Esophagus (tissue), 2 donors: ENCODE data around the gene POR. TPM values are rescaled to one million over a fixed set of nuclear protein-coding genes. Genes with fewer than 3 reads are reported as not detected.

Experiments
- H3K27ac ChIP-seq, 2 donors: one replicate each; pipeline ENCODE4 v1.5.1; 2013; ENCODE audit warnings: low read depth in 2 of 2, mild to moderate bottlenecking in 2 of 2, inconsistent platforms in 1 of 2, low read length in 1 of 2, moderate library complexity in 1 of 2
- H3K27me3 ChIP-seq, 2 donors: one replicate each; pipeline ENCODE4 v1.6.1; 2013; ENCODE audit warnings: low read length in 2 of 2, control low read depth in 1 of 2, mild to moderate bottlenecking in 1 of 2; ENCODE audit not compliant: insufficient read depth in 2 of 2, control insufficient read depth in 1 of 2
- H3K36me3 ChIP-seq, 2 donors: one replicate each; pipeline ENCODE4 v1.6.1; 2013; ENCODE audit warnings: low read length in 1 of 2; ENCODE audit not compliant: control insufficient read depth in 2 of 2, insufficient read depth in 2 of 2
- H3K4me1 ChIP-seq, 2 donors: one replicate each; pipeline ENCODE4 v1.6.1; 2013; ENCODE audit warnings: low read length in 1 of 2; ENCODE audit not compliant: control insufficient read depth in 2 of 2, insufficient read depth in 2 of 2
- H3K4me3 ChIP-seq, 2 donors: one replicate each; pipeline ENCODE4 v1.5.1; 2013; ENCODE audit warnings: low read length in 2 of 2, mild to moderate bottlenecking in 2 of 2, low read depth in 1 of 2, moderate library complexity in 1 of 2
- H3K9me3 ChIP-seq, 2 donors: one replicate each; pipeline ENCODE4 v1.6.1; 2013; ENCODE audit warnings: mild to moderate bottlenecking in 2 of 2, low read depth in 1 of 2, low read length in 1 of 2, moderate library complexity in 1 of 2; ENCODE audit not compliant: control insufficient read depth in 2 of 2, insufficient read depth in 1 of 2
- WGBS, 2 donors: extraction: QIAGEN DNeasy Blood & Tissue Kit; methylation state at CpG; one replicate each; pipeline ENCODE4 v1.1.7; 2013; 5-methylcytosine and 5-hydroxymethylcytosine counted together
- polyA plus RNA-seq, 2 donors: library from polyadenylated mRNA; stranded (reverse); fragments of 200-250 nt; gene quantifications; one replicate each; pipeline ENCODE4 v1.2.3, GENCODE V29; 2013
- donor health status: healthy with polysubstance abuse.
- donor health status: Bipolar disorder and iron deficiency.

Gene POR
- polyA plus RNA-seq, 2 donors: 94.5 to 102 TPM

DNA sequence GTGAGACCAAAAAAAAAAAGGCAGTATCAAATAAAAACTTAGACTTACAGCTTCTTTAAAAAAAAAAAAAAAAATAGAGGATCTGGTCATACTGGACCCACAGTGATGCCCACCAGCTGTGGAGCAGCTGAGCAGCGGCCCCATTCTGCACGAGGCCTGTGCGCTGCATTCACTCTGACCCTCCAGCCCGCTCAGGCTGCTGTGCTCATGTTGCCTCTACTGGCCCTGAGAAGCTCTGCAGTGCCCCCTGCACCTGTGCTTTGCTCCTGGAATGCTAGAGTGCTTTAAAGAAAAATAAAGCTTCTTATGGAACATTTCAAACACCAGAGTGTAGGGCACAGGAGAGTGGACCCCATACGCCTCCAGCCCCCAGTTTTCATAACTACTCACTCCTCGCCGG lies 46.3 kb downstream of the POR start:
- Histone ChIP-seq H3K4me1 (peaks cover 0 to 11% of the 10 kb centered on the region in 2 donors), H3K36me3 (peaks cover 0 to 16% of the 10 kb centered on the region in 2 donors), H3K27me3 (no peaks in the 10 kb centered on the region), H3K27ac (no peak overlapping the region), H3K4me3 (no peak overlapping the region), H3K9me3 (no peaks in the 10 kb centered on the region)
- WGBS, 2 donors: 95% methylated on average over 7 of the region's 7 CpGs

DNA sequence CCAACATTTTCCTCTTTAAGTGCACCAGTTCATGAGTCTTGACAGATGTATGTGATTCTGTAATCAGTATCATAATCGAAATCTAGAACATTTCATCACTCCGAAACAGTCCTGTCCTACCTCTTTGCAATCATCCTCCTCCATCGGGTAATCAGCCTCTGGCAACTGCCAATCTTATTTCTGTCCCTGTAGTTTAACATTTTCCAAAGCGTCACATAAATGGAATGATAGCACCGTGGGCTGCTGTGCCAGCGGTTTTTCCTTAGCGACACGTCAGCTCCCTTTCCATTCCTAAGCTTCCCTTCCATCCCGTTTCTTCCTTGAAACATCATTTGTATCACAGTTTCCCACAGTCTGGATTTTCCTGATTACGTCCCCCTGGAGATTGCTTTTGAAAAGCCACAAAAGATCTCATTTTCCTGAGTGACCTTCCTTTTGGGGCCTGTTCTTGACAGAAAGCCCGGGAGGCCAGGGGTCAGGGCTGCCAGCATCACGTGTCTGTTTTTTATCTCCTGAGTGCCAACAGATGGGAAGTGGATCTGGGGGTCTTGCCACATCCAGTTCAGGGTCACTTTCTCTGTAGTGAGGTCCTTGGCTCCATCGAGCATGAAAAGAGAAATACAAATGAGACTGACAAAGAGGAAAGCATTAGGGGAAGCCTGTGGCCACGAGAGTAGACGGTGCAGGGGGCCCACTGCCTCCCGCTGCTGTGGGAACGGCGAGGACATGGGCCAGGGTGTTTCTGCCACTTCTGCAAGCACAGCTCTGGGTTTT lies 47.8 kb downstream of the POR start:
- H3K27ac ChIP-seq: peak overlapping the region; percentile 21 to 53
- H3K9me3 ChIP-seq: no peaks in the 10 kb centered on the region
- H3K27me3 ChIP-seq: no peaks in the 10 kb centered on the region
- peaks cover 2 to 11% of the 10 kb centered on the region in 2 donors for H3K4me1 ChIP-seq
- H3K36me3 ChIP-seq: peaks cover 0 to 16% of the 10 kb centered on the region in 2 donors
- WGBS, 2 donors: 68 to 72% methylated on average over 18 of the region's 18 CpGs
- H3K4me3 ChIP-seq: no peak overlapping the region

DNA sequence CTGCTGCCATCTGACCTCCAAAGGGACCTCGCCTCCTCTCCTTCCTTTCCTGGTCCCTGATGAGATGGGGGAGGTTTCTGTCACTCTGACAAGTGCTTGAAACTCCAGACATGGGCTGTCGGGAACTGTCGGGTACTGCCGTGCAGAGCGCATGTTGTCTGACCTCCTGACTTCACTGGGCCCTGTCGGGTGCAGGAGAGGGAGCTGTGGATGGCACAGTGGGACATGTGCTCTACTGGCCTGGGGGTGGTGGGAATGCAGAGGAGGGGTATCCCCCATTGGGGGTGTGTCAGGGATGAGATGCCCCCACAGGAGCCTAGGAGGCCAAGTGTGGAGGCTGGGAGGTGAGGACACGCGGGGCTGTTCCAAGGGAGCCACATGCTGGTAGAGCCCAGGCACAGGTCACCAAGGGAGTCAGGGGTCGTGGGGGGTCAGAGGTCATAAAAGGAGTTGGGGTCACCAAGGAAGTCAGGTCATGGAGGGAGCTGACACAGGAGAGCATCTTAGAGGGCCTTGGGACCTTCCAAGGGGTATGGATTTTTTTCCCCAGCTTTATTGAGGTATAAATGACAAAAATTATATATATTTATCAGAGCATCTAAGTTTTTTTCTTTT lies 48.5 kb downstream of the POR start:
- H3K9me3 ChIP-seq: no peaks in the 10 kb centered on the region
- H3K4me3 ChIP-seq: no peak overlapping the region
- WGBS, 2 donors: 77 to 83% methylated on average over 9 of the region's 9 CpGs
- H3K27ac ChIP-seq: peak overlapping the region; percentile 25 to 53
- peaks cover 2 to 11% of the 10 kb centered on the region in 2 donors for H3K4me1 ChIP-seq
- peaks cover 0 to 20% of the 10 kb centered on the region in 2 donors for H3K36me3 ChIP-seq
- no peaks in the 10 kb centered on the region for H3K27me3 ChIP-seq

DNA sequence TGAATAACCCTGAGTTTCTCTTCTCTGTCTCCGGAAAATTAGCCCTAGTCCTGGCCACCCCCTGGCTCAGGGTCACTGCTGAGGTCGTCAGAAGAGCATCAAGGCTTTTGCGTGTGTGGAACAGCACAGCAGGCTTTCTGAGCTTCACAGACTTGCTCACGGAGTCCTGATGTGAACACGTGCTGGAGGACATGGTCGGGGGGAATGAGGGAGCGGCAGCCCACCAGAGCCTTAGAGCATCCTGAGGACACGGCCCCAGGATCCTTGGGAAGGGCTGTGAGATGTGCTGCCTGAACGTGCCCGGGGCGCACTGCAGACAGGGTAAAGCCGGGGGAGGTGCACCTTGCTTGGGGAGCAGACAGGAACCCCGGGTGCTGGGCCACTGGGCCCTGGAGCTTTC lies 50.7 kb downstream of the POR start:
- Histone ChIP-seq H3K36me3 (peaks cover 0 to 20% of the 10 kb centered on the region in 2 donors), H3K27ac (peak overlapping the region; percentile 69 to 88), H3K27me3 (no peaks in the 10 kb centered on the region), H3K4me3 (no peak overlapping the region), H3K9me3 (no peaks in the 10 kb centered on the region), H3K4me1 (peaks cover 9 to 11% of the 10 kb centered on the region in 2 donors)
- 76 to 77% methylated on average over 13 of the region's 13 CpGs for WGBS, 2 donors

DNA sequence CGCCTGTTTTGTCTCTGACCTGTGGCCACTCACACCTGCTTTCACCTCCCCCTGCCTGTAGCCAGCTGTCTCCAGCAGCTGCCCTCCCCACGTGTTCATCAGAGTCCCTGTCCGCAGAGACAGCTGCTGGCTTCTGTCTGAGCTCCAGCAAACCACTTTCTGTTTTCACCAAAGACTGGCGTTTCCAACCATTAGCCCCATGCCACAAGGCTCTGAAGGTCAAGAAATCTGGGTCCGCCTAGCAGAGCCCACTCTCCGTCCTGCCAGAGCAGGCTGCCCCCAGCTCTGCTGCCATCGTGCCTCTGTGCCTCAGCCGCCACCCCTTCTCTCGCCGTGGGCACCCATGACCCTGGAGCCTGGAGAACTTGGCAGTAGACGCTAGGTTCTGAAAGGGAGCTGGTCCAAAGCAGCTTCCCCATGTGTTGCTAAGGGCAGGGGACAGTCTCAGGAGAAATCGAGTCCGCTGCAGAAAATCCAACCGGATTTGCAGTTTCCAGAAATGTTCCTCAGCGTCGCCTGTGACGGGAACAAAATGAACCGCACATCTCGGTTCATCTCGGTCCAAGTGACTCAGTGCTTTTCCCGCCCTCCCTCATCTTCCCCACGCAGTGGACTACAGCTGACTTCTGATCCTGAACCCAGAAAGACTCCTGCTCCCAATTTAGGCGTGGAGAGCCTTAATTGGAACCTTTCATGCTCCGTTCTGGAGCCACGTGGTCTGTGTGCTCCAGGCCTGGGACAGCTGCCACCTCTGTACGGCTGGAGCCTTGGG lies 51.4 kb downstream of the POR start:
- 63 to 66% methylated on average over 26 of the region's 26 CpGs for WGBS, 2 donors
- H3K4me1 ChIP-seq: peaks cover 9 to 11% of the 10 kb centered on the region in 2 donors

DNA sequence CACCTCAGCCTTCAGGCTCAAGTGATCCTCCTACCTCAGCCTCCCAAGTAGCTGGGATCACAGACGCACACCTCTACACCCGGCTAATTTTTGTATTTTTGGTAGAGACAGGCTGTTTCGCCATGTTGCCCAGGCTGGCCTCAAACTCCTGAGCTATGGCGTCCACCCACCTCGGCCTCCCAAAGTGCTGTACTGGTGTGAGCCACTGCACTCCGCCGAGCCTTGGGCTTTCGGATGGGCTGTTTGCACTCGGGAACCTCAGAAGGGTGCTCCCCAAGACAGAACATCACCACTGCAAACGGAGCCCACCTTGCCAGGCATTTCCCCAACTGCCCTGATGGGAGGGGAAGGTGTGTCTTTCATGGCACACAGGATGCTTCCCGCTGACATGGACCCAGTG lies 52.1 kb downstream of the POR start:
- 87 to 90% methylated on average over 11 of the region's 11 CpGs for WGBS, 2 donors
- peak overlapping the region; percentile 70 to 88 for H3K27ac ChIP-seq
- H3K9me3 ChIP-seq: no peaks in the 10 kb centered on the region
- H3K4me3 ChIP-seq: no peak overlapping the region
- H3K36me3 ChIP-seq: peaks cover 0 to 22% of the 10 kb centered on the region in 2 donors
- peaks cover 9 to 18% of the 10 kb centered on the region in 2 donors for H3K4me1 ChIP-seq
- H3K27me3 ChIP-seq: no peaks in the 10 kb centered on the region

More for the DNA sequence above, 51.4 kb downstream of the POR start:
- Histone ChIP-seq H3K36me3 (peaks cover 0 to 20% of the 10 kb centered on the region in 2 donors), H3K9me3 (no peaks in the 10 kb centered on the region), H3K27ac (peak overlapping the region; percentile 70 to 88), H3K27me3 (no peaks in the 10 kb centered on the region), H3K4me3 (no peak overlapping the region)

DNA sequence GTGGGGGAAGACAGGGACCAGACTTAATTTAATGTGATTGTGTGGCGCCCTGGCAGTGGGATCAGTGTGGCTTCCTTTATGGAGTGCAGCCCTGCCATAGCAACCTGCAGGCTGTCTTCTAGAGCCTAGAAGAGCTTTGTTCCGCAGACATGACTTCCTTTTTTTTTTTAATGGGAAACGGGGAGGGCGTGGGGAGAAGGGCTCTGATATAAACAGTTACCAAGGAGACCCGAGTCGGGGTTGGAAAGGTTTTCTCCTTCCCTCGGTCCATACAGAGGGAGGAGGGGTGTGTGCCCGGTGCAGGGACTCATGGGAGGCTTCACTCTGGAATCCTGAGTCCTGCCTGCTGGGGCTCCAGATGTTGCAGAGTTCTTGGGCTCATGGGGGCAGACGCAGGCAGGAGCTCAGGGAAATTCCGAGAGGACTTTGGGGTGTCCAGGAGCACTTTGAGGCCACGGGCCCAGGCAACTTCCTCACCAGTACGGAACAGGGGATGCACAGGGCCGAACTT lies 52.6 kb downstream of the POR start:
- Histone ChIP-seq H3K9me3 (no peaks in the 10 kb centered on the region), H3K36me3 (peaks cover 0 to 24% of the 10 kb centered on the region in 2 donors), H3K27me3 (no peaks in the 10 kb centered on the region), H3K4me3 (no peak overlapping the region), H3K4me1 (peaks cover 9 to 19% of the 10 kb centered on the region in 2 donors), H3K27ac (peak overlapping the region; percentile 70 to 88)
- 41 to 51% methylated on average over 13 of the region's 13 CpGs for WGBS, 2 donors

DNA sequence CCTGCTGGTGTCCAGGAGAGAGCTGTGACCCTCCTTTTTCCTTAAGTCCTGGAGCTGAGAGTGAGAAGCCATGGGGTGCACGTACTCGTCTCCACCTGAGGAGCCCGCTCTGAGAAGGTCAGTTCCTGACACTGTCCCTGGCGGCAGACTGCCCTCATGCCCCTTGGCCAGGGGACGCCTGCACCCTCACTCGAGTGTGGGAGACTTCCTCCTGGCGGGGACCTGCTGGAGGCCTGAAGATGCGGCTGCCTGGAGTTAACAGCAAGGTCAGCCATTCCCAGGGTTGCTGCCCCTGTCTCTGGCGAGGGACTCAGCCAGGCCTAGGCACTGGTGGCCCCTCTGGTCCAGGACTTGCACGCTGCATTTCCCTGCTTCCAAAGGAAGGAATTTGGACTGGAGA lies 53.1 kb downstream of the POR start:
- Histone ChIP-seq H3K36me3 (peaks cover 0 to 26% of the 10 kb centered on the region in 2 donors), H3K9me3 (no peaks in the 10 kb centered on the region), H3K4me3 (no peak overlapping the region), H3K27ac (peak overlapping the region; percentile 62 to 70), H3K27me3 (no peaks in the 10 kb centered on the region), H3K4me1 (peaks cover 9 to 19% of the 10 kb centered on the region in 2 donors)
- 69 to 76% methylated on average over 10 of the region's 10 CpGs for WGBS, 2 donors

DNA sequence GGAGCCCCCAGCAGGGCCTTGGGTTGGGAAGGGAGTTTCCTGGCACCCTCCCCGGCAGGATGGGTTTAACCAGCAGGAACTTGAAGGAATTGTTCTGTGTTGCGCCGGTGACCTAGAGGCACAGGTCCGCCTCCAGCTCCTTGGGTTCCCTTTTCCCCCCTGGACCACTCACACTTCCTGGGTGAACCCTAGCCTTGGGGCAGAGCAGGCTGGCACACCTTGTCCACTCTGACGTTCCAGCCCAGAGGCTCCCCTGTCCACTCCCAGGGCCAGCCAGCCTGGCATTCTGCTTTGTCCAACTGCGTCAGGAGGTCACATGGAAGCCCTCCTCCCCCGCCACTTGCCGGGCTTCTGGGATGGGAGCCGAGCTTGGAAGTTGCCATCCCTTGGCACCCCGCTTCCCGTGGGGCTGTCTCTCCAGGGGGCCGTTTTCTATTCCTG lies 53.6 kb downstream of the POR start:
- H3K4me3 ChIP-seq: no peak overlapping the region
- peak overlapping the region; percentile 62 to 70 for H3K27ac ChIP-seq
- H3K27me3 ChIP-seq: no peaks in the 10 kb centered on the region
- peaks cover 0 to 24% of the 10 kb centered on the region in 2 donors for H3K36me3 ChIP-seq
- peaks cover 9 to 17% of the 10 kb centered on the region in 2 donors for H3K4me1 ChIP-seq
- WGBS, 2 donors: 80 to 87% methylated on average over 12 of the region's 12 CpGs
- H3K9me3 ChIP-seq: no peaks in the 10 kb centered on the region
